ENCODE measurements around the gene EFNA3. TPM values are rescaled to one million over a fixed set of nuclear protein-coding genes. Genes with fewer than 3 reads are reported as not detected.

The EFNA3 gene
- total and polyA plus RNA-seq, 9 of the 15 experiments (the other 6 are each of a cell fraction or from before 2014, with no cell fraction given): 0.59 to 7.9 (median 4.7) TPM

DNA sequence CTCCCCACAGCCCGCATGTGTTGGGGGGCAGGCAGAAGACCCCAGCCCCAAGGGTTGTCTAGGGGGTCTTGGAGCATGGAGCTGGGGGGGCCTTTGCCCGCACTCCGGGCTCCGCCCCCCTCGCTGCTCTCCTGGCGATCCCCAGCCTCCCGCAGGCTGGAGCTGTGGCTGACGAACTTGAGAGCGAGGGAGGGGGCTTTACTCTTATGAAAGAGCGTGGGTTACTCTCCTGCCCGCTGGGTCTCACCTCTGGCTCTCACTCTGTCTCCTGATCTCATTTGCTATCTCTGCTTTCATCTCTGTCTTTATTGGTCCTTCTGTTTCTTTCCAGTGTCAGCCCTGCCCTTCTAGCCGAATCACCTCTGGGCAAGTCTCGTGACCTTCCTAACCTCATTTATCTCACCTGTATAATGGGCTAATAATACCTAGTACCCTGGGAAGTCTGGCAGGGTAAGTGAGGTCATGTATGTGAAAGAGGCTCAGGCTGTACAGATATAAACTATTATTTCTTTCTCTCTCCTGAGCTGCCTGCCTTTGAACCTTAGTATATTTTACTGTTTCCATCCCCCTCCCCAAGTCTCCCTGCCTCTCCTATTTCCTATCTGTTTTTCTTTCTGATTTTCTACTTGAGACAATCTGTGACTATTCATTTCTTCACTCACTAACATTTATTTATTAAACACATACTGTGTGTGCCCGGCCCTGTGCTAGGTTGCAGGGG, 14.4 kb upstream of the EFNA3 start (continued):
- TF ChIP-seq, protein P1, sequence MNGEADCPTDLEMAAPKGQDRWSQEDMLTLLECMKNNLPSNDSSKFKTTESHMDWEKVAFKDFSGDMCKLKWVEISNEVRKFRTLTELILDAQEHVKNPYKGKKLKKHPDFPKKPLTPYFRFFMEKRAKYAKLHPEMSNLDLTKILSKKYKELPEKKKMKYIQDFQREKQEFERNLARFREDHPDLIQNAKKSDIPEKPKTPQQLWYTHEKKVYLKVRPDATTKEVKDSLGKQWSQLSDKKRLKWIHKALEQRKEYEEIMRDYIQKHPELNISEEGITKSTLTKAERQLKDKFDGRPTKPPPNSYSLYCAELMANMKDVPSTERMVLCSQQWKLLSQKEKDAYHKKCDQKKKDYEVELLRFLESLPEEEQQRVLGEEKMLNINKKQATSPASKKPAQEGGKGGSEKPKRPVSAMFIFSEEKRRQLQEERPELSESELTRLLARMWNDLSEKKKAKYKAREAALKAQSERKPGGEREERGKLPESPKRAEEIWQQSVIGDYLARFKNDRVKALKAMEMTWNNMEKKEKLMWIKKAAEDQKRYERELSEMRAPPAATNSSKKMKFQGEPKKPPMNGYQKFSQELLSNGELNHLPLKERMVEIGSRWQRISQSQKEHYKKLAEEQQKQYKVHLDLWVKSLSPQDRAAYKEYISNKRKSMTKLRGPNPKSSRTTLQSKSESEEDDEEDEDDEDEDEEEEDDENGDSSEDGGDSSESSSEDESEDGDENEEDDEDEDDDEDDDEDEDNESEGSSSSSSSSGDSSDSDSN (IDR thresholded peaks at IDR 0.05; ENCODE audit: borderline replicate concordance in 1 of 2, low read depth in 2 of 2, low read length in 2 of 2): no peak
- TF ChIP-seq ZNF584 (CRISPR knock-in tag; IDR thresholded peaks at IDR 0.05; ENCODE audit: low read depth) (peak; percentile 15; the same call in 1 of the 2 replicates), RCOR1 (IDR thresholded peaks at IDR 0.05; ENCODE audit: borderline replicate concordance in 1 of 2, low read depth in 2 of 2, low read length in 2 of 2) (peak in 1 of 2 experiments; percentile 86; a peak in 2 of 4 replicates), HCFC1 (IDR thresholded peaks at IDR 0.05; ENCODE audit: low read depth, low read length) (no peak), ZNF175 (CRISPR knock-in tag; IDR thresholded peaks at IDR 0.05; ENCODE audit: low read depth) (0 out of 2 replicates have a peak, but pooled peaks have one; percentile 51), NR2C1 (IDR thresholded peaks at IDR 0.05) (no peak), NR2C1 (tag; IDR thresholded peaks at IDR 0.05) (no peak), ZNF778 (CRISPR knock-in tag; IDR thresholded peaks at IDR 0.05) (no peak), ADNP (tag; IDR thresholded peaks at IDR 0.05) (peak; percentile 99), ZNF134 (CRISPR knock-in tag; conservative IDR thresholded peaks at IDR 0.05) (no peak), ELF2 (CRISPR knock-in tag; IDR thresholded peaks at IDR 0.05) (no peak), ZNF282 (CRISPR knock-in tag; IDR thresholded peaks at IDR 0.05) (no peak), PYGO2 (tag; IDR thresholded peaks at IDR 0.05) (no peak)
- TF ChIP-seq, protein P2, sequence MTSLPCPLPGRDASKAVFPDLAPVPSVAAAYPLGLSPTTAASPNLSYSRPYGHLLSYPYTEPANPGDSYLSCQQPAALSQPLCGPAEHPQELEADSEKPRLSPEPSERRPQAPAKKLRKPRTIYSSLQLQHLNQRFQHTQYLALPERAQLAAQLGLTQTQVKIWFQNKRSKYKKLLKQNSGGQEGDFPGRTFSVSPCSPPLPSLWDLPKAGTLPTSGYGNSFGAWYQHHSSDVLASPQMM (CRISPR knock-in tag; IDR thresholded peaks at IDR 0.05): no peak
- TF ChIP-seq, protein P3, sequence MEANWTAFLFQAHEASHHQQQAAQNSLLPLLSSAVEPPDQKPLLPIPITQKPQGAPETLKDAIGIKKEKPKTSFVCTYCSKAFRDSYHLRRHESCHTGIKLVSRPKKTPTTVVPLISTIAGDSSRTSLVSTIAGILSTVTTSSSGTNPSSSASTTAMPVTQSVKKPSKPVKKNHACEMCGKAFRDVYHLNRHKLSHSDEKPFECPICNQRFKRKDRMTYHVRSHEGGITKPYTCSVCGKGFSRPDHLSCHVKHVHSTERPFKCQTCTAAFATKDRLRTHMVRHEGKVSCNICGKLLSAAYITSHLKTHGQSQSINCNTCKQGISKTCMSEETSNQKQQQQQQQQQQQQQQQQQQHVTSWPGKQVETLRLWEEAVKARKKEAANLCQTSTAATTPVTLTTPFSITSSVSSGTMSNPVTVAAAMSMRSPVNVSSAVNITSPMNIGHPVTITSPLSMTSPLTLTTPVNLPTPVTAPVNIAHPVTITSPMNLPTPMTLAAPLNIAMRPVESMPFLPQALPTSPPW (CRISPR knock-in tag; IDR thresholded peaks at IDR 0.05): peak; percentile 47
- TF ChIP-seq, protein P4, sequence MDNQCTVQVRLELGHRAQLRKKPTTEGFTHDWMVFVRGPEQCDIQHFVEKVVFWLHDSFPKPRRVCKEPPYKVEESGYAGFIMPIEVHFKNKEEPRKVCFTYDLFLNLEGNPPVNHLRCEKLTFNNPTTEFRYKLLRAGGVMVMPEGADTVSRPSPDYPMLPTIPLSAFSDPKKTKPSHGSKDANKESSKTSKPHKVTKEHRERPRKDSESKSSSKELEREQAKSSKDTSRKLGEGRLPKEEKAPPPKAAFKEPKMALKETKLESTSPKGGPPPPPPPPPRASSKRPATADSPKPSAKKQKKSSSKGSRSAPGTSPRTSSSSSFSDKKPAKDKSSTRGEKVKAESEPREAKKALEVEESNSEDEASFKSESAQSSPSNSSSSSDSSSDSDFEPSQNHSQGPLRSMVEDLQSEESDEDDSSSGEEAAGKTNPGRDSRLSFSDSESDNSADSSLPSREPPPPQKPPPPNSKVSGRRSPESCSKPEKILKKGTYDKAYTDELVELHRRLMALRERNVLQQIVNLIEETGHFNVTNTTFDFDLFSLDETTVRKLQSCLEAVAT (IDR thresholded peaks at IDR 0.05): peak in 1 of 2 experiments; percentile 37; a peak in 1 of 4 replicates
- TF ChIP-seq, protein P5, sequence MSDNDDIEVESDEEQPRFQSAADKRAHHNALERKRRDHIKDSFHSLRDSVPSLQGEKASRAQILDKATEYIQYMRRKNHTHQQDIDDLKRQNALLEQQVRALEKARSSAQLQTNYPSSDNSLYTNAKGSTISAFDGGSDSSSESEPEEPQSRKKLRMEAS (CRISPR knock-in tag; IDR thresholded peaks at IDR 0.05): peak; percentile 9; the same call in 1 of the 2 replicates
- TF ChIP-seq, protein P6, sequence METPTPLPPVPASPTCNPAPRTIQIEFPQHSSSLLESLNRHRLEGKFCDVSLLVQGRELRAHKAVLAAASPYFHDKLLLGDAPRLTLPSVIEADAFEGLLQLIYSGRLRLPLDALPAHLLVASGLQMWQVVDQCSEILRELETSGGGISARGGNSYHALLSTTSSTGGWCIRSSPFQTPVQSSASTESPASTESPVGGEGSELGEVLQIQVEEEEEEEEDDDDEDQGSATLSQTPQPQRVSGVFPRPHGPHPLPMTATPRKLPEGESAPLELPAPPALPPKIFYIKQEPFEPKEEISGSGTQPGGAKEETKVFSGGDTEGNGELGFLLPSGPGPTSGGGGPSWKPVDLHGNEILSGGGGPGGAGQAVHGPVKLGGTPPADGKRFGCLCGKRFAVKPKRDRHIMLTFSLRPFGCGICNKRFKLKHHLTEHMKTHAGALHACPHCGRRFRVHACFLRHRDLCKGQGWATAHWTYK (CRISPR knock-in tag; IDR thresholded peaks at IDR 0.05): no peak
